Measurements from ENCODE around the gene APBB1IP.
"Not testable (repeated sequence)": the region's sequence is repeated elsewhere in the genome, so short reads cannot be mapped to it uniquely, and the experiment has no call there.

The APBB1IP gene

DNA sequence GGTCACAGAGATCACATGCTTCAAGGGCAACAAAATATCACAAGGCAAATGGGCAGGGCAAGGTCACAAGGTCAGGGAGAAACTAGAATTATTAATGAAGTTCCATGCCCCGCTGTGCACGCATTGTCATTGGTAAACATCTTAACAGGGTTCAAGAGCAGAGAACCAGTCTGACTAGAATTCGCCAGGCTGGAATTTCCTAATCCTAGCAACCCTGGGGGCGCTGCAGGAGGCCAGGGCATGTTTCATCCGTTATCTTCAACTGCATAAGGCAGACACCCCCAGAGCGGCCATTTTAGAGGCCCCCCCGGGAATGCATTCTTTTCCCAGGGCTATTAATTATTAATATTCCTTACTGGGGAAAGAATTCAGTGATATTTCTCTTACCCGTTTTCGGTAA is 54.6 kb downstream of the APBB1IP start:
- not testable (repeated sequence) for DNase-seq (ENCODE audit: low read depth); H3K27me3 ChIP-seq (replicated peaks; ENCODE audit: control insufficient read depth, insufficient read depth, low read length); H3K9me3 ChIP-seq (ENCODE audit: control insufficient read depth, low read length); H3K9ac ChIP-seq (ENCODE audit: low read length); H3K4me3 ChIP-seq (ENCODE audit: low read length)
- H3K4me1 ChIP-seq (ENCODE audit: control insufficient read depth, insufficient read depth, low read length) = peaks cover 43% of the 10 kb centered on the region
- H3K36me3 ChIP-seq (ENCODE audit: control insufficient read depth, insufficient read depth, low read length, severe bottlenecking) = peaks cover 48% of the 10 kb centered on the region

DNA sequence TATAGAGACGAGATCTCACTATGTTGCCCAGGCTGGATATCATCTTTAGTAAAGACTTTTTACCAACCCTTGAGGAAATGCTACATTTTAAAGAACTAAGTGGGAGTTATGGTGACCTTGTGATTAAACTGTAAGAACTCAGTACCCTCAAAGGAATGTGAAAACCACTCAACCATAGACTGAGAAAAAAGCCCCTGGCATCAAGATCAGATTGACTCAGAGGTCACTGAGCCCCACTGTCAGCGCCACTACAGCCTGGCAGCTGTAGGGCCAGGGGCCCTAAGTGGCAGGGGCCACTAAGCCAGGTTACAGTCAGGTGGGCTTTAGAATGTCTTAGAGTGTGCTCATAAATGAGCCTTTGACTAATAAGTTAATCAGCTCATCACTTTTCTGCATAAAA is 55.9 kb downstream of the APBB1IP start:
- Histone ChIP-seq H3K36me3 (ENCODE audit: control insufficient read depth, insufficient read depth, low read length, severe bottlenecking) (peaks cover 55% of the 10 kb centered on the region), H3K27me3 (replicated peaks; ENCODE audit: control insufficient read depth, insufficient read depth, low read length) (no peaks in the 10 kb centered on the region), H3K9me3 (ENCODE audit: control insufficient read depth, low read length) (no peaks in the 10 kb centered on the region), H3K9ac (ENCODE audit: low read length) (no peak overlapping the region), H3K4me1 (ENCODE audit: control insufficient read depth, insufficient read depth, low read length) (peaks cover 30% of the 10 kb centered on the region), H3K4me3 (ENCODE audit: low read length) (no peak overlapping the region)
- DNase-seq (ENCODE audit: low read depth) = no peak

DNA sequence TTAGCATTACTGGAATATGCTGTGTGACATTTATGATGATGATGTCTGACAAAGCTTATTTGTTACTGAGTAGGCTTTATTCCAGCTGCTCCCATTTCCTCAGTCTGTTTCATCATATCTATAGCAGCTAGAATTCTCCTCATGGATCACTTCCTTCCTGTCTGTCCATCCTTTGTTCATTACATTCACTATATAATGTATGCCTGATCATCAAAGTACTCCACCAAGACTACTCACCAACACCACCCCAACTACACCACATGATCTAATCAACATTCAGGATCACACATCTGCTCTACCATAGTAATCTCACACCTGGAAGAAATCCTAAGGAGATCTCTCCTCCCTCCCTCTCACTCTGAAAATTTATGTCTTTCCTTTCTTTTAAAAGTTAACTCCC is 61.3 kb downstream of the APBB1IP start:
- Histone ChIP-seq H3K36me3 (ENCODE audit: control insufficient read depth, insufficient read depth, low read length, severe bottlenecking) (peaks cover 84% of the 10 kb centered on the region), H3K9me3 (ENCODE audit: control insufficient read depth, low read length) (no peaks in the 10 kb centered on the region), H3K4me1 (ENCODE audit: control insufficient read depth, insufficient read depth, low read length) (peaks cover 8% of the 10 kb centered on the region), H3K27me3 (replicated peaks; ENCODE audit: control insufficient read depth, insufficient read depth, low read length) (no peaks in the 10 kb centered on the region), H3K9ac (ENCODE audit: low read length) (no peak overlapping the region), H3K4me3 (ENCODE audit: low read length) (no peak overlapping the region)
- no peak for DNase-seq (ENCODE audit: low read depth)

DNA sequence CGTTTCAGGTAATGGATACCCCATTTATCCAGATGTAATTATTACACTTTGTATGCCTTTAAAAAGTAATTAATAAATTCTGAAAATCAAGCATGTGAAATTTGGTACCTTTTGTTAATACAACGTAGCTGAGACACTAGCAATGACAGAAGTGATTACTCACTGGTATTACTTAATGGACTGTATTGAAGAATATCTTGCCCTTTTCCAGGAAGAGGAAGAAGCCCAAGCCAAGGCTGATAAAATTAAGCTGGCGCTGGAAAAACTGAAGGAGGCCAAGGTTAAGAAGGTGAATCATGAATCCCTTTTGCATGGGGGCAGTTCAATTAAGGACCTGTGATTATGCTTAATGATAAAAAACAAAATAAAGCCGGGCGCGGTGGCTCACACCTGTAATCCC is 64.8 kb downstream of the APBB1IP start:
- H3K9me3 ChIP-seq (ENCODE audit: control insufficient read depth, low read length) = no peaks in the 10 kb centered on the region
- DNase-seq (ENCODE audit: low read depth) = no peak
- H3K4me3 ChIP-seq (ENCODE audit: low read length) = no peak overlapping the region
- no peaks in the 10 kb centered on the region for H3K27me3 ChIP-seq (replicated peaks; ENCODE audit: control insufficient read depth, insufficient read depth, low read length)
- no peak overlapping the region for H3K9ac ChIP-seq (ENCODE audit: low read length)
- H3K36me3 ChIP-seq (ENCODE audit: control insufficient read depth, insufficient read depth, low read length, severe bottlenecking) = peaks cover 83% of the 10 kb centered on the region
- peaks cover 8% of the 10 kb centered on the region for H3K4me1 ChIP-seq (ENCODE audit: control insufficient read depth, insufficient read depth, low read length)

DNA sequence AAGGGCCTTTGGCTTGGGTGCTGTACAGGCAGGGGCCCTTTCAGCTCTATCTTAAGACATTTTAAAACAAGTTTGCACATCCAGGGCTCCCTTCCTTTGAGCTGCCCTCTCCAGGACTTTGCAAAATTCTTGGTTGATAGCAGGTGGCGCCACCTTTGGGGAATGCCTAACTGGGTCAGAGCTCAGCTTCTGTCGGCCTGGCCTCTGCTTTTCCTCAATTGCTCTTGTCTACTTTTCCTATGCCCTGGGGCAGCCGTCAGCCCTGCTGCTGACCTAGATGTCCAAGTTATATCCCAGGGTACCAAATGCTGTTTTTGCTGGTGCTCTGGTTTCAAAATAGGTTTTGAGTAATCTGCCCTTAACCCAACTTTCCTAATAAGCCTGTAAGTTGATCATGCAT is 65.8 kb downstream of the APBB1IP start:
- DNase-seq (ENCODE audit: low read depth) = no peak
- Histone ChIP-seq H3K9ac (ENCODE audit: low read length) (no peak overlapping the region), H3K36me3 (ENCODE audit: control insufficient read depth, insufficient read depth, low read length, severe bottlenecking) (peaks cover 83% of the 10 kb centered on the region), H3K4me1 (ENCODE audit: control insufficient read depth, insufficient read depth, low read length) (peaks cover 8% of the 10 kb centered on the region), H3K27me3 (replicated peaks; ENCODE audit: control insufficient read depth, insufficient read depth, low read length) (no peaks in the 10 kb centered on the region), H3K9me3 (ENCODE audit: control insufficient read depth, low read length) (no peaks in the 10 kb centered on the region), H3K4me3 (ENCODE audit: low read length) (no peak overlapping the region)

DNA sequence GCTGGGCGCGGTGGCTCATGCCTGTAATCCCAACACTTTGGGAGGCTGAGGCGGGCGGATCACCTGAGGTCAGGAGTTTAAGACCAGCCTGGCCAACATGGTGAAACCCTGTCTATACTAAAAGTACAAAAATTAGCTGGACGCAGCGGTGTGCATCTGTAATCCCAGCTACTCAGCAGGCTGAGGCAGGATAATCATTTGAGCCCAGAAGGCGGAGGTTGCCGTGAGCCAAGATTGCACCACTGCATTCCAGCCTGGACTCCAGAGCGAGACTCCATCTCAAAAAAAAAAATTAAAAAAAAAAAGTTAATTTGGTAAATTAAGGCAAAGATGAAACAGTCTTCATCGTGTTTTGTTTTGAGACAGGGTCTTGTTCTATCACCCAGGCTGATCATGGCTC is 66.3 kb downstream of the APBB1IP start:
- H3K36me3 ChIP-seq (ENCODE audit: control insufficient read depth, insufficient read depth, low read length, severe bottlenecking) = peaks cover 83% of the 10 kb centered on the region
- not testable (repeated sequence) for DNase-seq (ENCODE audit: low read depth); H3K27me3 ChIP-seq (replicated peaks; ENCODE audit: control insufficient read depth, insufficient read depth, low read length); H3K4me1 ChIP-seq (ENCODE audit: control insufficient read depth, insufficient read depth, low read length); H3K4me3 ChIP-seq (ENCODE audit: low read length); H3K9me3 ChIP-seq (ENCODE audit: control insufficient read depth, low read length); H3K9ac ChIP-seq (ENCODE audit: low read length)

DNA sequence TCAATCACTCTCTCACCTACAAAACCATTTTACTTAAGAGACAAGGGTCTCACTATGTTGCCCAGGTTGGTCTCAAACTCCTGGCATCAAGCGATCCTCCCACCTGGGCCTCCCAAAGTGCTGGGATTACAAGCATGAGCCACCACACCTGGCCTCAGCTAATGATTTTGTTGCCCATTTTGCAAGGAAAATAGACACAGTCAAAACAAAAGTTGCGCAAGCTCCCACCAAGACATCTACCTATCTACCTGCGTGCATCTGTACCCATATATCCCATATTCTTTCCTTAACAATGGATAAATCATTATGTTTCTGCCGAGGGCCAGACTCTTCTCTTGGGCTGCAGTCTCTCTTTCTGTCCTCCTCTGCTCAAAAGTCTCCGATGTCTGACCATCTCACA is 67.3 kb downstream of the APBB1IP start:
- Histone ChIP-seq H3K4me1 (ENCODE audit: control insufficient read depth, insufficient read depth, low read length) (peaks cover 8% of the 10 kb centered on the region), H3K36me3 (ENCODE audit: control insufficient read depth, insufficient read depth, low read length, severe bottlenecking) (peaks cover 83% of the 10 kb centered on the region), H3K27me3 (replicated peaks; ENCODE audit: control insufficient read depth, insufficient read depth, low read length) (no peaks in the 10 kb centered on the region), H3K9me3 (ENCODE audit: control insufficient read depth, low read length) (no peaks in the 10 kb centered on the region), H3K9ac (ENCODE audit: low read length) (no peak overlapping the region), H3K4me3 (ENCODE audit: low read length) (no peak overlapping the region)
- DNase-seq (ENCODE audit: low read depth) = no peak

DNA sequence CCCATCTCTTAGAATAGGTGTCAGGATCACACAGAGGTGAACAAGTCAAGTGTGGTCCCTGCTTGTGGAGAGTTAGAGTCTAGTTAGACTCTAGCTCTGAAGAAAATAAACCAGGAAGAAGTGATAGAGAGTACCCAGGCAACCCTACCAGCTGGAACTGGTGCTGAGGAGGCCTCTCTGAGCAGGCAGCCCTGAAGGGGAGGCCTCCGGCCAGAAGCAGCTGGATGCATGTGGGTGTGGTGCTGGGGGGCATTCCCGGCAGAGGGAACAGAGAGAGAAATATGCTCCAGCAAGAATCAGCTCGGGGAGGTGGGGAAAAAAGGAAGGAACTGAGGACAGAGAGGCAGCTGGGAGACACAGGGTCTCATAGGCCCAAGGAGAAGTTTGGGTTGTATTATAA is 68.6 kb downstream of the APBB1IP start:
- no peak overlapping the region for H3K4me3 ChIP-seq (ENCODE audit: low read length)
- no peaks in the 10 kb centered on the region for H3K9me3 ChIP-seq (ENCODE audit: control insufficient read depth, low read length)
- H3K9ac ChIP-seq (ENCODE audit: low read length) = no peak overlapping the region
- H3K4me1 ChIP-seq (ENCODE audit: control insufficient read depth, insufficient read depth, low read length) = peaks cover 8% of the 10 kb centered on the region
- peaks cover 82% of the 10 kb centered on the region for H3K36me3 ChIP-seq (ENCODE audit: control insufficient read depth, insufficient read depth, low read length, severe bottlenecking)
- DNase-seq (ENCODE audit: low read depth) = no peak
- H3K27me3 ChIP-seq (replicated peaks; ENCODE audit: control insufficient read depth, insufficient read depth, low read length) = no peaks in the 10 kb centered on the region

DNA sequence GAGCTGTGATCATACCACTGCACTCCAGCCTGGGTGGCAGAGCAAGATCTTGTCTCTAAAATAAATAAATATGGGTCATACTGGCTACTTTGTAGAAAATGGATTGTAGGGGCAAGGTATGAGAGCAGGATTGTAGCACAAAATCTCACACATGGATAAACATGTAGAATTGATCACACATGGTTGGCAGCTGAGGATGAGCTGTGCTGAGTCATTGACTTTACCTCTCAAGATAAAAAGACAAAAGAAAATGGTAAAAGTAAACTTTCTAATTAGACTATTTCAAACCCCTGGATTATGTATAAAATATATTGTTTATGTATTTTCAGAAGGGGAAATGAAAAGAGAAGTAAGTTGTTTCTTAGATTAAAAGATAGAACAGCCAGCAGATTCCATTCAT is 69.3 kb downstream of the APBB1IP start:
- no peaks in the 10 kb centered on the region for H3K27me3 ChIP-seq (replicated peaks; ENCODE audit: control insufficient read depth, insufficient read depth, low read length)
- no peak for DNase-seq (ENCODE audit: low read depth)

DNA sequence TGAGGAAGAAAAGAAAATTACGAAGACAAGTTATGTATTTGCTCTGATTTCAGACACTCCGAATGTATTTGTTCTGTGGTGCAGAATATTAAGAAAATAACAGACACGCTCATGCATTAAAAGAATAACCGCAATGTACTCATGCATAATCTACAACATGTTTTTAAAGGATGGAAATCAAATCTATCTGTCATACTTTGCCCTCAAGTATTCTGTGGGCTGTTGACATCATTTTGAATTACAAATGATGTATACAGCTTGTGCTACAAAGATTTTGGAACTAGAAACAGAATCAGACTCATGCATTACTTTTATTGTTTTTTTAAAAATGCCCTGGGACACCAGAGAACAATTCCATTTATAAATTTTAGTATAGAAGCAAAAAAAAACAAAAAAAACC is 69.9 kb downstream of the APBB1IP start:
- H3K36me3 ChIP-seq (ENCODE audit: control insufficient read depth, insufficient read depth, low read length, severe bottlenecking) = peaks cover 87% of the 10 kb centered on the region
- no peaks in the 10 kb centered on the region for H3K27me3 ChIP-seq (replicated peaks; ENCODE audit: control insufficient read depth, insufficient read depth, low read length)
- H3K4me3 ChIP-seq (ENCODE audit: low read length) = no peak overlapping the region
- H3K4me1 ChIP-seq (ENCODE audit: control insufficient read depth, insufficient read depth, low read length) = peaks cover 8% of the 10 kb centered on the region
- peaks cover 8% of the 10 kb centered on the region for H3K9me3 ChIP-seq (ENCODE audit: control insufficient read depth, low read length)
- DNase-seq (ENCODE audit: low read depth) = no peak
- no peak overlapping the region for H3K9ac ChIP-seq (ENCODE audit: low read length)

More for the DNA sequence above, 69.3 kb downstream of the APBB1IP start:
- Histone ChIP-seq H3K9me3 (ENCODE audit: control insufficient read depth, low read length) (peaks cover 2% of the 10 kb centered on the region), H3K9ac (ENCODE audit: low read length) (no peak overlapping the region), H3K4me3 (ENCODE audit: low read length) (no peak overlapping the region), H3K36me3 (ENCODE audit: control insufficient read depth, insufficient read depth, low read length, severe bottlenecking) (peaks cover 84% of the 10 kb centered on the region), H3K4me1 (ENCODE audit: control insufficient read depth, insufficient read depth, low read length) (peaks cover 8% of the 10 kb centered on the region)

DNA sequence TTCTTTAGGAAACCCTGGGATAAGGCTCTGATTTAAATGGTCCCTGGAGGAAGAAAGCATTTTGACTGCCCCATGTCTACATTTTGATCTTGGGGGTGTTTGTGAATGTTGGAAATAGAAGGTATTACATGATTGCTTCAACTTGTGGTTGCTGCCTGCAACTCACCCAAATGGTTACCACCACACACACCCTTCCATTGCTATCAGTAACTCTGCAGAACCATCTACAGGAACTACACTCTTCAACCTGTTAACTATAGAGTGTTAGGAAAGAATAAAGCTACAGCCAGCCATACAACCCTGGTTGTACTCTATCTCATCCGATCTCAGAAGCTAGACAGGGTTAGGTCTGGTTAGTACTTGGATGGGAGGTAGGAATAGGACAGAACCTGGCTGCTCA is 71.2 kb downstream of the APBB1IP start:
- H3K36me3 ChIP-seq (ENCODE audit: control insufficient read depth, insufficient read depth, low read length, severe bottlenecking) = peaks cover 93% of the 10 kb centered on the region
- H3K4me1 ChIP-seq (ENCODE audit: control insufficient read depth, insufficient read depth, low read length) = no peaks in the 10 kb centered on the region
- H3K4me3 ChIP-seq (ENCODE audit: low read length) = no peak overlapping the region
- no peak overlapping the region for H3K9ac ChIP-seq (ENCODE audit: low read length)
- no peaks in the 10 kb centered on the region for H3K27me3 ChIP-seq (replicated peaks; ENCODE audit: control insufficient read depth, insufficient read depth, low read length)
- H3K9me3 ChIP-seq (ENCODE audit: control insufficient read depth, low read length) = peaks cover 12% of the 10 kb centered on the region
- DNase-seq (ENCODE audit: low read depth) = no peak

DNA sequence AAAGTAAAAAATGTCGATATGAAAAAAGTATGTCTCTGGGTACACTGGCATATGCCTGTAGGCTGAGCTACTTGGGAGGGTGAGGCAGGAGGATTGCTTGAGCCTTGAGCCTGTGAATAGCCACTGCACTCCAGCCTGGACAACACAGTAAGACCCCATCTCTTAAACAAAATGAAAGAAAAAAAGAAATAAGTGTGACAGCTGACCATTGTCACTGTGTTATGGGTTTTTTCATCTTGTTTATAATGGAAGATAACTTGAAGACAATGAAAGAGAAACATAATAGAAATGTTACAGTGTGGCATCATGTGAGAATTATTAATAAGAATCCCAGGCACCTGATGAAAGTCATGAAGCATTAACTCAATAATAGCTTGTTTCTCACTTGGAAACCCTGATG is 75.0 kb downstream of the APBB1IP start:
- H3K36me3 ChIP-seq (ENCODE audit: control insufficient read depth, insufficient read depth, low read length, severe bottlenecking) = peaks cover 87% of the 10 kb centered on the region
- H3K27me3 ChIP-seq (replicated peaks; ENCODE audit: control insufficient read depth, insufficient read depth, low read length) = no peaks in the 10 kb centered on the region
- H3K4me3 ChIP-seq (ENCODE audit: low read length) = no peak overlapping the region
- peaks cover 4% of the 10 kb centered on the region for H3K4me1 ChIP-seq (ENCODE audit: control insufficient read depth, insufficient read depth, low read length)
- no peak for DNase-seq (ENCODE audit: low read depth)
- peaks cover 12% of the 10 kb centered on the region for H3K9me3 ChIP-seq (ENCODE audit: control insufficient read depth, low read length)
- H3K9ac ChIP-seq (ENCODE audit: low read length) = no peak overlapping the region
